Kidney epithelial cell (primary cell): Measurements from ENCODE around the gene ABRACL. TPM values are rescaled to one million over a fixed set of nuclear protein-coding genes. Genes with fewer than 3 reads are reported as not detected.
"Not testable (repeated sequence)": the region's sequence is repeated elsewhere in the genome, so short reads cannot be mapped to it uniquely, and the experiment has no call there.

Experiments used
- DNase-seq: peaks from one replicate; pipeline ENCODE4 v3.0.0-alpha.2; 2010; ENCODE audit warnings: low read depth
- H3K27me3 ChIP-seq: 2 replicates; pipeline ENCODE4 v1.6.0; 2011; ENCODE audit warnings: low read length; ENCODE audit not compliant: control insufficient read depth, insufficient read depth
- H3K36me3 ChIP-seq: 2 replicates; pipeline ENCODE4 v1.5.1; 2011; ENCODE audit warnings: low read length; ENCODE audit not compliant: control insufficient read depth, insufficient read depth
- H3K4me3 ChIP-seq: 2 replicates; pipeline ENCODE4 v1.5.1; 2011; ENCODE audit warnings: low read depth, mild to moderate bottlenecking, control low read depth, low read length
- CTCF ChIP-seq: IDR thresholded peaks from 2 replicates; pipeline ENCODE4 v1.5.1; 2011; ENCODE audit warnings: mild to moderate bottlenecking, moderate library complexity, low read length, control low read depth, inconsistent platforms; ENCODE audit not compliant: insufficient read depth, poor library complexity, severe bottlenecking
- total RNA-seq: library from RNA; depleted of rRNA; stranded (reverse); fragments of >200 nt; gene quantifications from 2 replicates; pipeline ENCODE4 v1.2.3, GENCODE V29; 2015

The ABRACL gene
- total RNA-seq, 1 donor from 2014 or later, result 119 TPM

- DNase-seq, result no peak
- peak overlapping the region; percentile 90 for H3K4me3 ChIP-seq
Observed at GRCh38 chr6:138987080-138987642, 41.4 kb upstream of the ABRACL start.

GRCh38 chr6:138987643-138988468, 40.7 kb upstream of the ABRACL start, which contains the start of gene REPS1:
TSS of gene REPS1 (minus strand) at chr6:138988253. CDS start at chr6:138987682, 571 bp downstream.
- no peaks in the 10 kb centered on the region for H3K27me3 ChIP-seq
- peak within 1 kb of the TSS; percentile 90 for H3K4me3 ChIP-seq
- peak; percentile 49 for DNase-seq
- no peaks in the 10 kb centered on the region for H3K36me3 ChIP-seq
- TF ChIP-seq CTCF, result peak; percentile 68

More at GRCh38 chr6:138987080-138987642, 41.4 kb upstream of the ABRACL start:
- no peaks in the 10 kb centered on the region for H3K36me3 ChIP-seq
- no peak for TF ChIP-seq CTCF
- H3K27me3 ChIP-seq, result no peaks in the 10 kb centered on the region

GRCh38 chr6:138988469-138988834, 40.1 kb upstream of the ABRACL start:
- Histone ChIP-seq H3K4me3 (peak overlapping the region; percentile 90), H3K27me3 (no peaks in the 10 kb centered on the region), H3K36me3 (no peaks in the 10 kb centered on the region)
- no peak for TF ChIP-seq CTCF
- no peak for DNase-seq

GRCh38 chr6:138989098-138989983, 39.2 kb upstream of the ABRACL start:
- H3K27me3 ChIP-seq, result no peaks in the 10 kb centered on the region
- no peak for DNase-seq
- no peaks in the 10 kb centered on the region for H3K36me3 ChIP-seq
- TF ChIP-seq CTCF, result no peak
- H3K4me3 ChIP-seq, result no peak overlapping the region

GRCh38 chr6:138991206-138991605, 37.3 kb upstream of the ABRACL start:
- H3K4me3 ChIP-seq, result no peak overlapping the region
- H3K27me3 ChIP-seq, result no peaks in the 10 kb centered on the region
- H3K36me3 ChIP-seq, result no peaks in the 10 kb centered on the region
- DNase-seq, result no peak
- TF ChIP-seq CTCF, result no peak

- H3K27me3 ChIP-seq, H3K36me3 ChIP-seq, H3K4me3 ChIP-seq, DNase-seq: not testable (repeated sequence)
Observed at GRCh38 chr6:138992965-138993364, 35.6 kb upstream of the ABRACL start.

GRCh38 chr6:138993410-138993809, 35.1 kb upstream of the ABRACL start:
- H3K4me3 ChIP-seq, H3K36me3 ChIP-seq, H3K27me3 ChIP-seq, DNase-seq: not testable (repeated sequence)
